HEK293T (cell line): ENCODE measurements around the gene NINJ2.

Experiments used
- ARNT ChIP-seq: fragments of 450-650 bp; IDR thresholded peaks from 2 replicates; pipeline ENCODE4 v1.6.1; 2017; ENCODE audit warnings: mild to moderate bottlenecking
- BHLHE40 ChIP-seq: fragments of 450-650 bp; IDR thresholded peaks from 2 replicates; pipeline ENCODE4 v1.6.1; 2016; ENCODE audit warnings: mild to moderate bottlenecking, moderate library complexity, borderline replicate concordance
- CTBP1 ChIP-seq: fragments of 450-650 bp; IDR thresholded peaks from 2 replicates; pipeline ENCODE4 v1.6.1; 2016; ENCODE audit warnings: borderline replicate concordance
- ELF4 ChIP-seq: fragments of 450-650 bp; IDR thresholded peaks from 2 replicates; pipeline ENCODE4 v1.6.1; 2017; ENCODE audit warnings: antibody characterized with exemption
- FOXK2 ChIP-seq: fragments of 450-650 bp; IDR thresholded peaks from 2 replicates; pipeline ENCODE4 v1.6.1; 2016; ENCODE audit warnings: mild to moderate bottlenecking
- FOXM1 ChIP-seq: fragments of 450-650 bp; IDR thresholded peaks from 2 replicates; pipeline ENCODE4 v1.6.1; 2017; ENCODE audit warnings: mild to moderate bottlenecking, borderline replicate concordance
- HDGF ChIP-seq: fragments of 450-650 bp; IDR thresholded peaks from 2 replicates; pipeline ENCODE4 v1.6.1; 2017; ENCODE audit warnings: antibody characterized with exemption, borderline replicate concordance
- LEF1 ChIP-seq: fragments of 450-650 bp; IDR thresholded peaks from 2 replicates; pipeline ENCODE4 v1.6.1; 2017; ENCODE audit warnings: mild to moderate bottlenecking, borderline replicate concordance
- SP1 ChIP-seq: fragments of 450-650 bp; IDR thresholded peaks from 2 replicates; pipeline ENCODE4 v1.6.1; 2017
- SUZ12 ChIP-seq: fragments of 450-650 bp; IDR thresholded peaks from 2 replicates; pipeline ENCODE4 v1.6.1; 2016; ENCODE audit warnings: mild to moderate bottlenecking
- TARDBP ChIP-seq: fragments of 450-650 bp; IDR thresholded peaks from 2 replicates; pipeline ENCODE4 v1.6.1; 2016
- ZNF384 ChIP-seq: fragments of 450-650 bp; IDR thresholded peaks from 2 replicates; pipeline ENCODE4 v1.6.1; 2016
- TF ChIP-seq, protein P1 (sequence below): fragments of 450-650 bp; IDR thresholded peaks from 2 replicates; pipeline ENCODE4 v1.6.1; 2016

GRCh38 chr12:542395-543113 is 120.7 kb downstream of the NINJ2 start:
- TF ChIP-seq SP1: no peak
- no peak for TF ChIP-seq HDGF
- no peak for TF ChIP-seq LEF1
- no peak for TF ChIP-seq FOXM1
- no peak for TF ChIP-seq FOXK2
- no peak for TF ChIP-seq SUZ12
- TF ChIP-seq ARNT: no peak
- TF ChIP-seq, protein P1, sequence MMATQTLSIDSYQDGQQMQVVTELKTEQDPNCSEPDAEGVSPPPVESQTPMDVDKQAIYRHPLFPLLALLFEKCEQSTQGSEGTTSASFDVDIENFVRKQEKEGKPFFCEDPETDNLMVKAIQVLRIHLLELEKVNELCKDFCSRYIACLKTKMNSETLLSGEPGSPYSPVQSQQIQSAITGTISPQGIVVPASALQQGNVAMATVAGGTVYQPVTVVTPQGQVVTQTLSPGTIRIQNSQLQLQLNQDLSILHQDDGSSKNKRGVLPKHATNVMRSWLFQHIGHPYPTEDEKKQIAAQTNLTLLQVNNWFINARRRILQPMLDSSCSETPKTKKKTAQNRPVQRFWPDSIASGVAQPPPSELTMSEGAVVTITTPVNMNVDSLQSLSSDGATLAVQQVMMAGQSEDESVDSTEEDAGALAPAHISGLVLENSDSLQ: no peak
- TF ChIP-seq ELF4: no peak
- TF ChIP-seq BHLHE40: no peak
- no peak for TF ChIP-seq ZNF384
- no peak for TF ChIP-seq TARDBP
- TF ChIP-seq CTBP1: no peak
